Right lung (tissue), 5 donors: ENCODE data around the gene CP. TPM values are rescaled to one million over a fixed set of nuclear protein-coding genes. Genes with fewer than 3 reads are reported as not detected.
"Not testable (repeated sequence)": the region's sequence is repeated elsewhere in the genome, so short reads cannot be mapped to it uniquely, and the experiment has no call there.

Source experiments
- DNase-seq, 2 donors: peaks; one replicate each; pipeline ENCODE4 v3.0.0-alpha.2; 2013
- polyA plus RNA-seq, 5 donors: library from polyadenylated mRNA; unstranded; fragments of 120-200 nt; gene quantifications; one replicate each; pipeline versions ENCODE4 v1.2.1 to v1.2.3, GENCODE V29; 2013; ENCODE audit warnings: inconsistent platforms in 1 of 5, low replicate concordance in 1 of 5; ENCODE audit not compliant: insufficient read length in 5 of 5, insufficient read depth in 1 of 5

CP gene
- polyA plus RNA-seq, 5 donors, result 4.3 to 19.0 (median 7.3) TPM

GRCh38 chr3:149231871-149232270 lies 10.2 kb upstream of the CP start:
- no peak for DNase-seq

GRCh38 chr3:149227591-149228268 lies 6.1 kb upstream of the CP start:
- no peak for DNase-seq

- DNase-seq, result no peak
These were observed 5.1 kb upstream of the CP start for GRCh38 chr3:149226776-149227175.

- peak; percentile 36 to 60 for DNase-seq
These were observed 3.3 kb upstream of the CP start for GRCh38 chr3:149224736-149225594.

- DNase-seq, result no peak
These were observed 1.8 kb upstream of the CP start for GRCh38 chr3:149223461-149223820.

- not testable (repeated sequence) for DNase-seq
These were observed 2.1 kb downstream of the CP start for GRCh38 chr3:149219380-149220121.

GRCh38 chr3:149217347-149217746 lies 4.3 kb downstream of the CP start:
- DNase-seq, result no peak

GRCh38 chr3:149216193-149216869 lies 5.3 kb downstream of the CP start:
- peak; percentile 49 to 52 for DNase-seq

GRCh38 chr3:149215515-149215914 lies 6.1 kb downstream of the CP start:
- DNase-seq, result peak; percentile 78 to 80

GRCh38 chr3:149214702-149215101 lies 6.9 kb downstream of the CP start:
- no peak for DNase-seq

- DNase-seq, result no peak
These were observed 9.2 kb downstream of the CP start for GRCh38 chr3:149212386-149212785.

- no peak for DNase-seq
These were observed 12.2 kb downstream of the CP start for GRCh38 chr3:149209431-149209830.

- no peak for DNase-seq
These were observed 14.2 kb downstream of the CP start for GRCh38 chr3:149207475-149207874.

- no peak for DNase-seq
These were observed 17.1 kb downstream of the CP start for GRCh38 chr3:149204390-149204991.

GRCh38 chr3:149203758-149204157 lies 17.9 kb downstream of the CP start:
- no peak for DNase-seq

- DNase-seq, result no peak
These were observed 22.2 kb downstream of the CP start for GRCh38 chr3:149199474-149199873.

- no peak for DNase-seq
These were observed 23.0 kb downstream of the CP start for GRCh38 chr3:149198611-149199010.

GRCh38 chr3:149197669-149198068 lies 24.0 kb downstream of the CP start:
- no peak for DNase-seq

GRCh38 chr3:149196805-149197592 lies 24.6 kb downstream of the CP start:
- not testable (repeated sequence) for DNase-seq

GRCh38 chr3:149195221-149195620 lies 26.4 kb downstream of the CP start:
- DNase-seq, result no peak

GRCh38 chr3:149188494-149188893 lies 33.1 kb downstream of the CP start:
- no peak for DNase-seq
